Progenitor cell of endocrine pancreas (in vitro differentiated cells): Measurements from ENCODE around the gene PIGA. TPM values are rescaled to one million over a fixed set of nuclear protein-coding genes. Genes with fewer than 3 reads are reported as not detected.

Experiments used
- DNase-seq: peaks from one replicate; pipeline ENCODE4 v3.0.0; 2021; ENCODE audit warnings: low spot score; ENCODE audit not compliant: unreplicated experiment
- H3K27ac Mint-ChIP-seq: 2 replicates; pipeline ENCODE4 v1.8.0; 2021; ENCODE audit warnings: mild to moderate bottlenecking, moderate library complexity, mixed read lengths
- H3K27me3 Mint-ChIP-seq: 2 replicates; pipeline ENCODE4 v1.8.0; 2021; ENCODE audit warnings: mixed read lengths
- H3K36me3 Mint-ChIP-seq: 2 replicates; pipeline ENCODE4 v1.8.0; 2022; ENCODE audit warnings: mixed read lengths; ENCODE audit not compliant: insufficient read depth
- H3K4me1 Mint-ChIP-seq: 2 replicates; pipeline ENCODE4 v1.8.0; 2021; ENCODE audit warnings: low read depth, mixed read lengths
- H3K4me3 Mint-ChIP-seq: 2 replicates; pipeline ENCODE4 v1.8.0; 2021; ENCODE audit warnings: low read depth, mild to moderate bottlenecking, moderate library complexity, mixed read lengths
- H3K9me3 Mint-ChIP-seq: 2 replicates; pipeline ENCODE4 v1.8.0; 2021; ENCODE audit warnings: low read depth, mixed read lengths
- total RNA-seq: library from RNA; stranded (reverse); gene quantifications from 2 replicates; pipeline ENCODE4 v1.2.1, GENCODE V29; 2021
- TF ChIP-seq, protein P1 (sequence below): fragments of 200-600 bp; sonication (generic); IDR thresholded peaks from one replicate; pipeline ENCODE4 v1.5.0; 2021; ENCODE audit warnings: antibody characterized with exemption, mild to moderate bottlenecking; ENCODE audit not compliant: unreplicated experiment

Gene PIGA
- total RNA-seq, 1 donor from 2014 or later: 22.9 TPM

DNA sequence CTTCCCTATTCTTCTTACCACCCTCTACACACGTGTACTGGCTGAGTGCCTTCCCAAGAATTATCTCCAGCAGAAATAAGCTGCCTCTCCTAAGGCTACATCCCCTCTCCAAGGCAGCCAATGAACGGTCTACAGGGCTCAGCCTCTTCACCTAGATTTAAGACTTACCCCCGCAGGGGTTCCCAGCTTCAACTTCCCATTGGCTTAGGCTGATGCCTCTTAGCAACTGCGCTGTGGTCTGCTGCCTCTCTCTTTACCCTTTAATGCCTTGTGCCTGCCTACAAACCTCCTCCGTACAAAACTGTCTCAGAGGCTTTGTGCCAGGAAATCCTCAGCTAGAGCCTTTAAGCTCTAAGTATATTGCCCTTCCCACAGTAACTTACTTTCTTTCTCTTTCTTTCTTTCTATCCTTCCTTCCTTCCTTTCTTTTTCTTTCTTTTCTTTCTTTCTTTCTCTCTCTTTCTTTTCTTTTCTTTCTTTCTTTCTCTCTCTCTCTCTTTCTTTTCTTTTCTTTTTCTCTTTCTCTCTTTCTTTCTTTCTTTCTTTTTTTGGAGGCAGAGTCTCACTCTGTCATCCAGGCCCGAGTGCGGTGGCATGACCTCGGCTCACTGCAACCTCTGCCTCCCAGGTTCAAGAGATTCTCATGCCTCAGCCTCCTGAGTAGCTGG is 15.1 kb upstream of the PIGA start:
- no peaks in the 10 kb centered on the region for H3K36me3 Mint-ChIP-seq
- DNase-seq: no peak
- no peak overlapping the region for H3K4me3 Mint-ChIP-seq
- H3K27me3 Mint-ChIP-seq: peaks cover 14% of the 10 kb centered on the region
- H3K4me1 Mint-ChIP-seq: no peaks in the 10 kb centered on the region
- no peak overlapping the region for H3K27ac Mint-ChIP-seq
- no peaks in the 10 kb centered on the region for H3K9me3 Mint-ChIP-seq
- TF ChIP-seq, protein P1, sequence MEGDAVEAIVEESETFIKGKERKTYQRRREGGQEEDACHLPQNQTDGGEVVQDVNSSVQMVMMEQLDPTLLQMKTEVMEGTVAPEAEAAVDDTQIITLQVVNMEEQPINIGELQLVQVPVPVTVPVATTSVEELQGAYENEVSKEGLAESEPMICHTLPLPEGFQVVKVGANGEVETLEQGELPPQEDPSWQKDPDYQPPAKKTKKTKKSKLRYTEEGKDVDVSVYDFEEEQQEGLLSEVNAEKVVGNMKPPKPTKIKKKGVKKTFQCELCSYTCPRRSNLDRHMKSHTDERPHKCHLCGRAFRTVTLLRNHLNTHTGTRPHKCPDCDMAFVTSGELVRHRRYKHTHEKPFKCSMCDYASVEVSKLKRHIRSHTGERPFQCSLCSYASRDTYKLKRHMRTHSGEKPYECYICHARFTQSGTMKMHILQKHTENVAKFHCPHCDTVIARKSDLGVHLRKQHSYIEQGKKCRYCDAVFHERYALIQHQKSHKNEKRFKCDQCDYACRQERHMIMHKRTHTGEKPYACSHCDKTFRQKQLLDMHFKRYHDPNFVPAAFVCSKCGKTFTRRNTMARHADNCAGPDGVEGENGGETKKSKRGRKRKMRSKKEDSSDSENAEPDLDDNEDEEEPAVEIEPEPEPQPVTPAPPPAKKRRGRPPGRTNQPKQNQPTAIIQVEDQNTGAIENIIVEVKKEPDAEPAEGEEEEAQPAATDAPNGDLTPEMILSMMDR: no peak

DNA sequence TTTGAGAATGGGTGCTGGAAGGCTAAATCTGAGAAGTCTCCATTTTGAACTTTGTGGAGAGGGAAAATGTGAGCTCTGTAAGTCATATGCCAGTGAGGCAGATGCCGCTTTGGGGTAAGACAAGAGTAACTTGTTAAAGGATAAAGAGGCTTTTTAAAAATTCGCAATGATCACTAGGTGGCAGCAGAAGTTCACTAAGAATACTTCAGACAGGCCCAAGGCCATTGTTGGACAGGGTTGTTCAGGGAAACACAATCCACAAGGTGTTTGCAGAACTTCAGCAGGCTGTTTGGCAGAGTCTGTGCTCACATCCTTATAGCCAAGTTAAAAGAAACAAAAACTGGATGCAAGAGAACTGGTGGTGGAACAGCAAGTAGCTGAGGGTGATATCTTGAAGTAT is 13.7 kb upstream of the PIGA start:
- H3K36me3 Mint-ChIP-seq: no peaks in the 10 kb centered on the region
- no peak overlapping the region for H3K27ac Mint-ChIP-seq
- no peaks in the 10 kb centered on the region for H3K9me3 Mint-ChIP-seq
- no peak overlapping the region for H3K4me3 Mint-ChIP-seq
- peaks cover 15% of the 10 kb centered on the region for H3K27me3 Mint-ChIP-seq
- no peaks in the 10 kb centered on the region for H3K4me1 Mint-ChIP-seq
- TF ChIP-seq, protein P1: peak; percentile 72
- peak; percentile 15 for DNase-seq

DNA sequence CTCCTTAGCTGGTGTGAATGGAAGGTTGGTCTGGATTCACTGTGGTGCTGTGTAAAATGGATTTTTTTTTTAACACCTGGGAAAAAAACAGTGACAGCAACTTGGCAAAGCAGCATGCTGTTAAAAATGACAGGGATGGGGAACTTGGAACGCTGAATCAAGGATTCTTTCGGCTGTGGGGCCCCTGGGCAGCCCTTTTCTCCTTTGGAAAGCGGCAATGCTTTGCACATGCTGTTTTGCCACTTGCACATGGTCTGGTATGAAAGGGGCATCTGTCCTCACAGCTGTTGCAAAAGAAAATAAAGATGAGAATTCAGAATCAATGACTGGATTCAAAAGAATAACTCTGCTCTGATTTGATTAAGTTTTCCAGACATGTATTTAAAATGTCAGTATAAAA is 10.7 kb upstream of the PIGA start:
- TF ChIP-seq, protein P1: no peak
- Mint-ChIP-seq H3K27me3 (peaks cover 23% of the 10 kb centered on the region), H3K4me3 (no peak overlapping the region)

DNA sequence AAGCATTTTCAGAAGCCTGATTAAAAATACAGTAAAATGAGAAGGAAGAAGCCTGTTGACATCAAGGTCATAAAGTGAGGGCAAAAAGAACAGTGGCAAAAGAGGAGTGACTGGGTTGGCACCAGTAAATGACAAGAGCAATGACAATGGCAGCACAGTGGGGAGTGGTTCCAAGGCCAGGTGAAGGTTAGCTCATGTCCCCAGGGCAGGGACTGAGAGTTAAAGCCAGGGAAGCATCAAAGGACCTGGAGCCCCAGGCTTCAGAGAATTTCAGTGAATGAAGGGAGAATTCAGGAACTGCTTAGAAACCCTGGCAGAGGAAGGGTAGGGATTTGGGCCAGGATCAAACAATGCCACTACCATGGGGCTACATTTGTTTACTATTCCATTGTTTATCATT is 8.8 kb upstream of the PIGA start:
- Mint-ChIP-seq H3K27ac (no peak overlapping the region), H3K4me3 (no peak overlapping the region), H3K27me3 (peaks cover 36% of the 10 kb centered on the region), H3K36me3 (no peaks in the 10 kb centered on the region), H3K4me1 (peaks cover 2% of the 10 kb centered on the region), H3K9me3 (no peaks in the 10 kb centered on the region)
- no peak for DNase-seq
- TF ChIP-seq, protein P1: no peak

More for the DNA sequence above, 10.7 kb upstream of the PIGA start:
- peaks cover 2% of the 10 kb centered on the region for H3K4me1 Mint-ChIP-seq
- H3K36me3 Mint-ChIP-seq: no peaks in the 10 kb centered on the region
- H3K27ac Mint-ChIP-seq: no peak overlapping the region
- DNase-seq: no peak
- H3K9me3 Mint-ChIP-seq: no peaks in the 10 kb centered on the region

DNA sequence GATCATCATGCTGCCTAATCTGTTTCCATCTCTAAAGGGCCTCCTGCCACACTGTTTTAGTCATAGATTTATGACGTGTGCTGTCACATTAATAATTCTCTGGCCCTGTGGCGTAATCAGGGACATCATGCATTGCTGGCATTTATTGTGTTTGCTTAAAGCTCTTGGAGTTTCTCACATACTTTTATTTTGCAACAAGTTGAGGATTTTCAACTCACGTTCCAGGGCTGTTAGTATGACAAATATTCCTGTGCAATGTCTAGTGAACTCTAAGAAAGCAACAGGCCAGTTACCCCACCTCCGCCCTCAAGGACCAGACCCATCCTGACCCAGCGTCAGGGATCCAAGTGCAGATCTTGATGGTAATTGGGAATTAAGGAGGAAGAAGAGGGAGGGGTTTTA is 7.8 kb upstream of the PIGA start:
- H3K4me1 Mint-ChIP-seq: peaks cover 2% of the 10 kb centered on the region
- peaks cover 32% of the 10 kb centered on the region for H3K27me3 Mint-ChIP-seq
- H3K36me3 Mint-ChIP-seq: no peaks in the 10 kb centered on the region
- no peaks in the 10 kb centered on the region for H3K9me3 Mint-ChIP-seq
- no peak for DNase-seq
- no peak overlapping the region for H3K4me3 Mint-ChIP-seq
- TF ChIP-seq, protein P1: no peak
- no peak overlapping the region for H3K27ac Mint-ChIP-seq
